ENCODE measurements around the gene KIF5C. TPM values are rescaled to one million over a fixed set of nuclear protein-coding genes. Genes with fewer than 3 reads are reported as not detected.

Gene KIF5C
- total RNA-seq, 1 experiment from 2014 or later, result 5.4 TPM

DNA sequence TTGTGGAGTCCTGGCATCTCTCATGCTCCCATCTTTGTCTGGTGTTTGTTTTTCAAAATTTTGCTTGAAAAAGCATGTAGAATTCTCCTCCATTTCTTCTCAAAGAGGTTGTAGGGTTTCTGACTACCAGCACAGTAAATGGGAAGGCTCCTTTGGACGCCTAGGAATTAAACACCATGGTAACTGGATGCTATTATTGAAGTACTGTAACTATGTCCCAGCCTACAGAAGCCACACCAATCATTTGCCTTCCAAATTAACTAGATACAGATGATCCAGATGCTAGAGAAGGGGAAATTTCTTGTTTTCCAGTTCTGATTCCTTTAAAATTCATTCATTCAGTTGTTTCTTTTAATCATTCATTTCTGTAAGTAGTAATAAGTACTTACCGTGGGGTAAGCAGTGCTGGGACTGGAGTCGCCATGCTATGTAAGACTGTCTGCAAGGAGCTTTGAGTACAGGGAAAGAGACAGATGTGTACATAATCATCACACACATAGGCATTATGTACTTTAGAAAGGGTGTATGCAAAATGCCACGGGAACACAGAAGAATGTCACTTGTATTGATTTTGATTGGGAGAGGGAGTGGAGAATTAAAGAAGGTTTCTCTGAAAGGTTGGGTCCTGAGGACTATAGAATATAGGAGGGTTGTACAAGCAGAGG, 49.6 kb downstream of the KIF5C start:
- DNase-seq (ENCODE audit: low read depth), result no peak

DNA sequence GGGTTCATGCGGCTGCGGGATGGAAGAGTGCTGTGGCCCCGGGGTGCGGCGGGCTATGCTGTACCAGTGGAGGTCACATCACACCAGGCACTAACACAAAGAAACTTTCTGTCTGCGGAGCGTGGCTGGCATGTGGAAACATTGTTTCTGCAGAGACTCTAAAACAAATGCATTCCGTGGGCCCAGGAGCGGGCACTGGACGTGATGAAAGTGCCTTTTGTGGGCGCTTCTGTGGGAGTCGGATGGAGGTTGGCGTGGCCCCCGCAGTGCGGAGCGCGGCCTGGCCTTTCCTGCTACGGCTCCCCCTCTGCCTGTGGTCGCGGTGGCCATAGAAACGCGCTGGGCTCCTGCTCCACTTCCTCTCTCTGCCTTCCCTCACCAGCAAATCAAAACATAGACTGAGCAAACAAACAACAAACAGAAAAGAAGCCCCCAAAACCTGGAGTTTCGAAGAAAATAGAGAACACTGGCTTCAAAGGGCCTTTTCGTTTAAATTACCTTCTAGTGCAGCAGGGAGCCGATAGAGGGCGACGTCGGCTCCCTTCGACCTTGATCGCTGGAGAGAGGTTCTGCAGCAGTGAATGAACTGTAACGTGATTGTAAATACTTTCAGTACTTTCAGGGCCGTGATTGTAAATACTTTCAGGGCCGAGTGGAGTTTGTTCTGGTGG, 51.4 kb downstream of the KIF5C start:
- DNase-seq (ENCODE audit: low read depth), result no peak

DNA sequence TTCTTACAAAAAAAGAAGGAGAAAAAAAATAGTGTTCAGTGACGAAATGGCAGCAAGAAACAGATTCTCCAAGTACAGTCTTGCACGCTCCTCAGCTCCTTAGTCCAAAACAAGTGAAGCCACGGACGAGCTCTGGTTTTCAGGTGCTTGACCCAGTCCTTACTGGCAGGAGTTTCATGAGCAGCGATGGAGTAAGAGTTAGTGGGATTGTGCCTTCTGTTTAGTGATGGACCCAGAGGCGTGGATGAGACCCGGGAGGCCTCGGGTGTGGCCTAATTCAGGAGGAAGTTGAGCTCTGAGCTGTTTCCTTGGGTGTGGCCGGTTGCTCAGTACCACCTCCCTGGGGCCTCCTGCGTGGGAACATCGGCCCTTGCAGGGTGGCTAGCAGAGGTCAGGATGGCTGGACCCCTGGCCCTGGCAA, 52.0 kb downstream of the KIF5C start:
- no peak for DNase-seq (ENCODE audit: low read depth)

DNA sequence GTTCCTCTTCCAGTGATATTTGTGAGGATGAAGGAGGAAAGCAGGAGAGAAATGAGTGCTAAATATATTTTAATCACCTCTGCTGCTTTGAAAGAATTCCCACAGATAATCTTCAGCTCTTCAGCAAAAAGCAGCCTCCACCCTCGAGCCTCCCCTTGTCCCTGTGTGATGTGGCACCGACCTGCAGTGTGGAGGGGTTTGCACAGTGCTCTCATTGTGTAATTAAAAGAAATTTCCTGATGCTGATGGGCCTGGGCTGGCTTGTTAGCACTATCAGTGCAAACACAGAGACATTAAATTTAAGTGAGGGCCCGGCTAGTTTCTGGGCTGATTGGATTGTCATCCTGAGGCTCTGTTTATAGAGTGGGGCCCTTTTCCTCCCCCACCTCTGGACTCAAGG, 53.4 kb downstream of the KIF5C start:
- no peak for DNase-seq (ENCODE audit: low read depth)

DNA sequence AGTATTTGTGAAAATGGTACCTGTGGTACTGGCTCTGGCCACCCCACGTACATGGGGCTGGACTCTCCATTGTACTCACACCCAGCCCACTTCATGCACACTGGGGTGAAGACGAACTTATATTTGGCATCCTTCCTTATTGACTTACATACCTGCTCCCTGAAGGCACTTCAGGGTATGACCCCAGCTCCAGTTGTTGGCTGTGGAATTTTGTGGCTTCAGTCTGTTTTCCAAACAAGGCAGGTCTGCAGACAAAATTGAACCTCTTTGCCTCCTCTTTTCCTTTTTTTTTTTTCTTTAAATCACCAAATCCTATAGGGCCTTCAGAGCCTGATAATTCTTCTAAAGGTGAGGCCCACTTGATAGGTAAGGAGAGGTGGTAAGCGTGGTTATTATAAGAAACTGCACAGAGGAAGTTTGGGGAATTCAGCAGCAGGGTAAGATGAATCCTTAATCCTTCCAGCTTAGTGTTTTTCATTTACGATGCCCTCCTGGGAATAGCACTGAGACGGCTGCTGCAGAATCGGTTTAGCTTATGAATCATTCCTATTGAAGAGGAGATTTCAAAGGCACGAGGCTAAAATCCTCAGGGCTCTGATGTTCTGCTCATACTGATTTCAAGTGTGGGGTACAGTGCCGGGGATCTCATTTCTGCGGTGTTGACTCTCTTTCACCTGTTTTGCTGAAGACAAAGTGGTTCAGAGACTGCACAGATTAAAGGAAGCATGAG, 55.2 kb downstream of the KIF5C start:
- DNase-seq (ENCODE audit: low read depth), result no peak

DNA sequence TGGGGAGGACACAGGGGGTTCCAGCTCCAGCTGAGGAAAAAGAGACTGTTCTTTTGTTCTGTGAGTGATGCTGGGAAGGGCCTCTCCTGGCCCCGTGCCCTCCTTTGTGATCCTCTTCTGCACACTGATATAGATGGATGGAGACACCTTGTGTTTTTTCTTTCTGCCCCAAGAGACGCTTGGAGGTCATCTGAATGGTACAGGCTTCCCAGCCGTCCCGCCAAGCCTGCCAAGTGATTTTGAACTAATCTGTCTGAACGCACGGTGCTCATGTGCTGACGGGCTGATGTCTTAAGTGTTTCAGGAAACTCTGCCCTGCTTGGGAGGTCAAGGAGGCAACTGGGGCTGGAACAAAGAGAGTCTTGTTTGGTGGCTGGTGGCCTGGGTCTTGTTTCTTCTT, 57.5 kb downstream of the KIF5C start:
- no peak for DNase-seq (ENCODE audit: low read depth)

DNA sequence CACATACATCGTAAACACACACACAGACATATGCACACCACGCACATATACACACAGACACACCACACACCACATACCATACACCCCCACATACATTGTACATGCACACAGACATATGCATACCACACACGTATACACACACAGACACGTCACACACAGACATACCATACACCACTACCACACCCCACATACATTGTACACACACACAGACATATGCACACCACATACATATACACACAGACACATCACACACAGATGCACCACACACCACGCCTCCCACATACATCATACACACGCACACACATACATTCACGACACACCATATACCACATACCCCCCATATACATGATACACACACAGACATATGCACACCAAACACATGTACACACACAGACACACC, 58.4 kb downstream of the KIF5C start:
- no peak for DNase-seq (ENCODE audit: low read depth)

DNA sequence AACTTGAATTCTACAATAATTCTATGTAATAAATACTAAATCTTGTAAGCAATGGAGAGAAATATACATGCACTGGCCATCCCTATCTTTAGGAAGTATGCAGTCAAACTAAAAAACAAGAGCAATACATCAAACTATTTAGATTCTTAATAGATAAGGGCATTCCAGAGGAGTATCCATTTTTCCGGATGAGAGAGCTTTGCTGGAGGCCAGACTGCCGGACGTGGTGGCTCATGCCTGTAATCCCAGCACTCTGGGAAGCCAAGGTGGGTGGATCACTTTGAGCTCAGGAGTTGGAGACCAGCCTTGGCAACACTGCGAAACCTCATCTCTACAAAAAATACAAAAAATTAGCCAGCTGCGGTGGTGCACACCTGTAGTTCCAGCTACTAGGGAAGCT, 60.8 kb downstream of the KIF5C start:
- no peak for DNase-seq (ENCODE audit: low read depth)

DNA sequence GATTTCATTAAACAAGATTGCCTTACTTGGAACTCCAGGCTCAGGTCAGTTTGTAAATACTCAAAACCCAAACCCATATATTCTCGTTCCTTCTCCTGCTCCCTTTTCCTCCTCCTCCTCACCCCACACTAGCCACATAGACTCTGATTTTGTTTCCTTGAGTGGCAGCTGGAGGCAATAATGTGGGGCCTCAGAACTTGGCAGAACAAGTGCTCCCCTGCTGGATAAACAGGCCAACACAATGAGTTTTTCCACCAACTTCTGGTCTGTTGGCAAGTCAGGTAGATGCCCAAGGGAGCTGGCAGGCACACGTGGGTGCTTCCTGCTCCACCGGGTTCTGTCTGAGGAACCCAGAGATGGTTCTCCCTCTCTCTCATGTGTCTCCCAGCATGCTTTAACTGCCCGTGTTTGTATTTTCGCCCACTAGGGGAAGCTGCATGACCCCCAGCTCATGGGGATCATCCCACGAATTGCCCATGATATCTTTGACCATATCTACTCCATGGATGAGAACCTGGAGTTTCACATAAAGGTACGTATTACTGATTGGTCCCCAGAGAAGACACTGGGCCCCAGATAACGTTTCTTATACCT, 61.9 kb downstream of the KIF5C start:
- no peak for DNase-seq (ENCODE audit: low read depth)

DNA sequence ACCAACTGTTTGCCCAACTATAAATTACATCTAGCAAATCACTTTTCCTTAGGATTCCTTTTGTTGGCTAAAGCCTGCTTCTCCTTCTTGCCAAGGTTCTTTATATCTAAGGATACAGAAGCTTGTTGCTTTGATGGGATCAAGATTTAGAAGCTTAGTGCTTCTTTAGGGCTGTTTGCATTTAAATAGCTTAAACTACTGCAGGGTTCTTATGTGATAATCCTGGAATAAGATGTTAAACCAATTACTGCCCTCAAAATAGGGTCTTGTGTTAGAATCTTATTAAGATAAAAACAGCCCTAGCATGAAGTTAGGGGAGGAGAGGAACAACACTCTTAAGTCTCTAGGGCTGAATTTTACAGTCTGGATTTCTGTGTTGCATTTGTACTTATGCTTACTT, 64.2 kb downstream of the KIF5C start:
- no peak for DNase-seq (ENCODE audit: low read depth)

DNA sequence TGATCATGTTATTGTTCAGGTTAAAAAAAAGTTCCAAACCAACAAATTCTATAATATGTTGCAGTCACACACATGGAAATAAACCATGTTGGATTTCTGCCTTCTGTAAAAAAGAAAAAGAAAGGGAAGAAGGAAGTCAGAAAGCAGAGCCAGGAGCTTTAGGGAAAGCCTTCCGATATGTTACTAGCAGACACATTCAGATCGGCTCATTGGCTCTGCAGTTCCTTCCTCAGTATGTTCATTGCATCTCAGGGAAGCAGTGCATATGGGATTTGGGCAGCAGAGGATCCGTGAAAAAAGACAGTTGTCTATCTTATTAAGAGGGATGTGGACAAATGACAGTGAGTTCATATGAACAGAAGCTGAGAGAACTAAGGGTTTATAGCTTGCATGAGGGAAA, 68.1 kb downstream of the KIF5C start:
- no peak for DNase-seq (ENCODE audit: low read depth)

DNA sequence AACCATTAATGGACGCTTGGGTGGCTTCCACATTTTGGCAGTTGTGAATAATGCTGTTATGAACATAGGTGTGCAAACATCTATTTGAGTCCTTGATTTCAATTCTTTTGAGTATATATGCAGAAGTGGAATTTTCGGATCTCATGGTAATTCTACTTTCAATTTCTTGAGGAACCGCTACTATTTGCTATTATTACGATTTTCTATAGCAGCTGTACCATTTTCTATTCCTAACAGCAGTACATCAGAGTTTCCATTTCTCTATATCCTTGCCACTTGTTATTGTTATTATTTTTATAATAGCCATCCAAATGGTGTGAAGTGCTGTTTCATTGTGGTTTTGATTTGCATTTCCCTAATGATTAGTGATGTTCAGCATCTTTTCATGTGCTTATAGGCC, 69.5 kb downstream of the KIF5C start:
- DNase-seq (ENCODE audit: low read depth), result no peak

DNA sequence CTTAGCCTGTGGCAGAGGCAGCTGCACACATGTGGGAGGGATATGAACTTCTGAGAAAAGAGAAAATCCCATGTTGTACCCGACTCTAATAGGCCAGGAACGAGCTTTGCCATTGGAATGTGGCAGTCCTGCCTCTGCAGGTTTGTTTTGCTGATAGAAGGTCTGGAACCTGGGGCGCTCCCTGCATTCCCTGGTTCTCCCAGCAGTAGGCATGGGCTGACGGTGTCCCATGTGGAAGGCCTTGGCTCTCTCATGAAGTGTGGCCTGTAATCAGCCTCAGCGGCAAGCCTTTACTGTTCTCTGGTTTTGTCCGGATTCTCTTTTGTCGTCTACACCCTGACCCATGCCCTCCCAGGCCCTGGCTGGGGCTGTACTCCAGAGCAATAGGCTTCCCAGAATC, 72.3 kb downstream of the KIF5C start:
- no peak for DNase-seq (ENCODE audit: low read depth)

DNA sequence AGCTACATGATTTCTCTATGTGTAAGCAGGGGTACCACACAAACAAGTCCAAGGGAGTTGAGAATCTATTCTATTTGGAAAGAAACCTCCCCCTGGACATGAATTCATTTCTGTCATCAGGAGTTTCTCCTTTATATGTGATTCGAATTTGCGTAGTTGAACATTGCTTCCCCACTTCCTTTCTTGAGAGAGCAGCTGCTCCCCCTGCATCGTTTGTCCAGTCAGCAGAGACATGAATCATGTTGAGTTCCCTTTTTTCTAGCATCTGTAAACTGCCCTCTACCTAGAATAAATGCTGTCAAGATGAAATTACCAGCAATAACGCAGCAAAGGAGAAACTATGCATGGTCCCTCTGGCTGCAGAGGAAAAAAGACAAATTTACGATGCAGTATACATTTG, 73.8 kb downstream of the KIF5C start:
- DNase-seq (ENCODE audit: low read depth), result no peak

DNA sequence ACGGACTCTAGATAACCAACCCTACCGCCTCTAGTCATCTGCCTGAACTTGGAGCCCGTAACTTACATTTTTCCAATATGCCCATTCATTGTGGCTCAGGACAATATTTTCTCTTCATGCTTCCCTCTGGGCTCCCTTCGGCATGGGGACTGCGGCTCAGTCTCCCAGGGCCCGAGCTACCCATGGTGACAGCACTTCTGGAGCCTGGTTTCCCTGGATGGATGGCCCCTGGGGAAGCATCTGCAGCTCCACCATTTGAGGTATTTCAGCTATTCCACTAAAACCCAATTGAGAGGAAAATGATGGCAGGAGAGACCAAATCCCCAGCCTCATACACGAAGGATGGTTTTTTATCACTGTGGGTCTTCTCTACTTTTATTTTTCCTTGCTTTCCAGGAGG, 74.3 kb downstream of the KIF5C start:
- no peak for DNase-seq (ENCODE audit: low read depth)

DNA sequence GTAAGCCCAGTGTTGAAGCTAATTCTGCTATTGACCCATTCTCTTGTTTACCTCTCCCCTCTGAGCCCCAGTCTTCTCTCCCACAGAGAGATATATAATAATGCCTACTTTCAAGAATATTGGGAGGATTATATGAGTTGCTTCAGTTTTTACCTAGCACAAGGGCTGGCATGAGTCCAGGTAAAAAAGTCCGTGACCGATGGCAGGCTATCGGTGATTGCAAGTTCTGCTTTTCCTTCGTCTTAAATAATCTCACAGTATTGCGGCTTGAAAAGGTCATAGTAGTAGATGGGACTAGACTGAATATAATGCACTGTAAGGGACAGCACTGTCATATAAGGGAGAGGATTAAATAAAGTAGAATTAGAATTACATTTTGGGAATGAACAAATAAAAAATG, 77.6 kb downstream of the KIF5C start:
- no peak for DNase-seq (ENCODE audit: low read depth)

DNA sequence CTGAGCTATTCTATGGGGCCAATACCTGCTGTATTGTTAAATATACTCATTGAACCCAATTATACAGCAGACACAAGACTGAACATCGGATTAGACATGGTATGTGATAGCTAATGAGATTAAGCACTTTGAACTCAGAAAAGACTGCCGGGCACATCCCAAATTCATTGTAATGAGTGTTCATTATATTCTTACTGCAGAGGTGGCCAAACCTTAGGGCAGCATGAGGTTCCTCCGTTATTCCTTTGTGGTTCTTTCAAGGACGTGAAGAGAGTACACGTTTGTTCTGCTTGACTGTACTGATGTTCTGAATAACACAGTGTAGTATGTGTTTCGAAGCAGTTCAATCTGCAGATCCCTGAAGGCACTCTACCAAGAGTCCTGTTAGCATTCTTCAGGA, 78.4 kb downstream of the KIF5C start:
- no peak for DNase-seq (ENCODE audit: low read depth)

DNA sequence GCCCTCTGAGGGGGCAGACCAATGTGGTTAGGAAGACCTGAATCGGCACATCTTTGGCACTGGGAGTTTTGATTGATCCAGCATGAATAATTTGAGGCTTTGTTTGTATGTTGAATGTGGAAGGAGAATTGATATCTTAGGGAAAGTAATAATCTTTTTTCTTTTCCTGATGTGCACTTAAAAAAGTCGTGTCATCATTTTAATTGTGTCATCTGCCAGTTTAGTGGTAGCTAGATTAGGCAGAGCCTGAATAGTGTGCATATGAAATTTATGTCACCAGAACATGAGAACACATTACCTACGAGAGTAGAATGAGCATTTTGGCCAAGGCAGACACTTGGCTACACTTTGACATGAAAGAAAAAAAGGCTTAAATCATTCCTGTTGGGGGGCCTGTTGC, 79.5 kb downstream of the KIF5C start:
- no peak for DNase-seq (ENCODE audit: low read depth)

DNA sequence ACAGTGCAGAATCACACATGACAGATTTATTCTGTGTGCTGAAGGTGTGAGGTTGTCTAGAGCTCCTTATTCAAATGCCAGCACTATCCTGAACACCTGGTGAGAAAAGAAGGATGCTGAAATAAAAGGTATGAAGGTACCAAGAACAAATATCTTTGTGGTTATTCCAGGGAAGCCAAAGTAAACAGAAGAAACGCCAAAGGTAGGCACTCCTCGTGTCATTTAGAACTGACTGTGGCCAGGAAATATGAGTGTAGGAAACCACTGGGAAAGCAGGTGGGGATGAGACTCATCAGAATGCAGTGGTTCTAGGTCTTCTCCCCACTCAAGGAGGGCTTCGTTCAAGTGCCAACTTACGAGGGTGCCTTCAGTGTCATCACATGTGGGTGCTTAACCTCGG, 80.8 kb downstream of the KIF5C start:
- DNase-seq (ENCODE audit: low read depth), result no peak

DNA sequence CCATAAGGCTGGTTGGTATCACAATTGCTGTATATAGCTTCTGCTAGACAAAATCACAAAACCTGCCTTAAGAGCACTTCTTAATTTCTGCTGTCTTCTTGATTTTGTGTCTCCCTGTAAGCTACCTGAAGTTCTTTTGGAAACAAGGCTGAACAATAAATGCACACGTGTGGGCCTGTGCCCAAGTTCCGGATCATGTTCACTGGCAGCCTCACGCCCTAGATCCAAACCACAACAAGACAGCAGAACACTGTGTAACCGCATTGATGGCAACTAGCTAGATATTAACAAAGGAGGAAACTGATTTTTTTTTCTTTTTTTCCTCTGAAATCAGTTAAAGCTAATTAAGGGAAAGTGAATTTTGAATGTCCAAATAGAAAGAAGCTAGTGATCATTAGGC, 82.0 kb downstream of the KIF5C start:
- no peak for DNase-seq (ENCODE audit: low read depth)

DNA sequence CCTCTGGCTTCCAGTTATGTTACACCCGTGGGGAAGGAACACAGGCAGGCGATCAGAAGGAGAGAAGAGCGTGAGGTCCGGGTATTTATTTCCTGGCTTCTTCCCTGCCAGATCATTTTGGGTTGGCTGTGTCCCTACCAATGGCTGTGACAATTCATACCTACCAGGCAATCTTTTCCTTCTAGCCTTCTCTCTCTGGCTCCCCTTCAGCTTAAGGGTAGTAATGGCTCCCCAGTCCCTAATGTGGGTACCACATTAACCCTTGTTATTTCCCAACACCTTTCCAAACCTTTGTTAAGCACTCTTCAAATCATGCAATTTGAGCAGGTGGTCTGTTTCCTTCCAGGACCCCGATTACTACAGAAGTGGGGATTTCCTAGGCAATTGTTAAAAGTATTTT, 84.7 kb downstream of the KIF5C start:
- no peak for DNase-seq (ENCODE audit: low read depth)

DNA sequence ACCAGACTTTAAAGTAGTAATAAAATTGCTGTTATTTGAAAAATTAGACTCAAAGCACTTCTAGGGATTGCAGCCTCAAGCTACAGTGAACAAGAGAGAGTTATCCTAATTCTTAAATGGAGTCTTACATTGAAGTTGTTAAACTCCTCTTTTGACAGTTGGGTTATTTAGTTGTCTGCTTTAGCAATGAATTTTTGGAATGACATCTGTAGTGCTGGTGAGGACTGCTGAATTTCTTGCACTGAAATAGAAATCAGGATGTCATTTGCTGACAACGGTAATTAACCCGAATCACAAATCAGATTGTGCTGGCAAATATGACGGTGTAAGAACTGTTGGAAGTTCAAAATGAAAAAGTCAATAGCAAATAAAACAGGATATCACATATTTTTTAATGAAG, 85.5 kb downstream of the KIF5C start:
- no peak for DNase-seq (ENCODE audit: low read depth)

Measured in HT1080 (cell line).